H1 (cell line): Measurements from ENCODE around the gene ARAP2. TPM values are rescaled to one million over a fixed set of nuclear protein-coding genes. Genes with fewer than 3 reads are reported as not detected.

Experiments
- CTCF ChIA-PET: fragments of 300-600 bp; sonication (Branson Sonifier 250); formaldehyde crosslinking; loops from one replicate; lab custom pipeline; 2021; ENCODE audit not compliant: partially characterized antibody; lab: Charles Lee
- POLR2A ChIA-PET: fragments of 300-600 bp; sonication (Branson Sonifier 250); formaldehyde crosslinking; loops from one replicate; lab custom pipeline; 2021; ENCODE audit warnings: inconsistent platforms; ENCODE audit not compliant: partially characterized antibody; lab: Charles Lee
- DNase-seq, 2 experiments: peaks; one replicate each; pipeline versions ENCODE4 v3.0.0 to v3.0.0-alpha.2; 2010 to 2022; ENCODE audit warnings: low spot score in 2 of 2, low read depth in 1 of 2, mixed read lengths in 1 of 2
- FAIRE-seq: peaks from 2 replicates; lab custom pipeline; 2011; peaks lifted over from hg19 to GRCh38; lab: Jason Lieb, UNC
- H2AFZ ChIP-seq: 2 replicates; pipeline ENCODE4 v1.8.1; 2012; ENCODE audit warnings: low read length, inconsistent platforms
- H2AK5ac ChIP-seq: 2 replicates; pipeline ENCODE4 v1.6.1; 2013; ENCODE audit warnings: low read depth, low read length
- H2BK120ac ChIP-seq: replicated peaks from 2 replicates; pipeline ENCODE3; 2013; ENCODE audit warnings: low read depth, low read length, inconsistent platforms
- H2BK12ac ChIP-seq: 2 replicates; pipeline ENCODE4 v1.6.1; 2013; ENCODE audit warnings: low read depth, low read length
- H2BK15ac ChIP-seq: 2 replicates; pipeline ENCODE4 v1.6.1; 2013; ENCODE audit warnings: low read length
- H2BK20ac ChIP-seq: 2 replicates; pipeline ENCODE4 v1.6.1; 2013; ENCODE audit warnings: low read length
- H2BK5ac ChIP-seq: 2 replicates; pipeline ENCODE4 v1.6.1; 2013; ENCODE audit warnings: low read depth, low read length
- H3K14ac ChIP-seq: 2 replicates; pipeline ENCODE4 v1.6.1; 2013; ENCODE audit warnings: inconsistent platforms; ENCODE audit not compliant: insufficient read length
- H3K18ac ChIP-seq: 2 replicates; pipeline ENCODE4 v1.6.1; 2013; ENCODE audit warnings: low read length; ENCODE audit errors: extremely low read depth
- H3K23ac ChIP-seq: 2 replicates; pipeline ENCODE4 v1.6.1; 2013; ENCODE audit warnings: inconsistent platforms; ENCODE audit not compliant: insufficient read length
- H3K23me2 ChIP-seq: 2 replicates; pipeline ENCODE4 v1.6.1; 2013; ENCODE audit warnings: low read depth, low read length
- H3K27ac ChIP-seq: 2 replicates; pipeline ENCODE4 v1.6.1; 2011; ENCODE audit warnings: low read depth, low read length, inconsistent platforms
- H3K27me3 ChIP-seq, 4 experiments: replicated peaks in 1 of 4; 1 replicate in 1 of 4; 2 replicates in 3 of 4; pipeline versions ENCODE4 v1.6.1 to v1.8.1; 2011 to 2013; ENCODE audit warnings: low read length in 3 of 4, mild to moderate bottlenecking in 3 of 4, inconsistent platforms in 2 of 4, mixed read lengths in 2 of 4, moderate library complexity in 1 of 4; ENCODE audit not compliant: control insufficient read depth in 3 of 4, insufficient read depth in 3 of 4; ENCODE audit errors: extremely low read depth in 1 of 4
- H3K36me3 ChIP-seq, 4 experiments: 2 replicates each; pipeline versions ENCODE4 v1.6.1 to v1.8.1; 2011 to 2013; ENCODE audit warnings: mild to moderate bottlenecking in 4 of 4, low read length in 3 of 4, moderate library complexity in 2 of 4, control low read depth in 1 of 4, inconsistent platforms in 1 of 4; ENCODE audit not compliant: insufficient read depth in 4 of 4, control insufficient read depth in 2 of 4
- H3K4ac ChIP-seq: replicated peaks from 2 replicates; pipeline ENCODE3; 2013; ENCODE audit warnings: low read length, low read depth, mixed read lengths, inconsistent platforms; ENCODE audit not compliant: insufficient read length
- H3K4me1 ChIP-seq, 4 experiments: replicated peaks in 1 of 4; 1 replicate in 1 of 4; 2 replicates in 3 of 4; pipeline versions ENCODE4 v1.6.1 to v1.8.1; 2011 to 2013; ENCODE audit warnings: low read length in 3 of 4, inconsistent platforms in 2 of 4, mixed read lengths in 1 of 4; ENCODE audit not compliant: insufficient read depth in 4 of 4, control insufficient read depth in 3 of 4
- H3K4me2 ChIP-seq, 2 experiments: 2 replicates each; pipeline versions ENCODE4 v1.6.1 to v1.8.1; 2011 to 2013; ENCODE audit warnings: low read depth in 2 of 2, low read length in 2 of 2, control low read depth in 1 of 2, inconsistent platforms in 1 of 2, mild to moderate bottlenecking in 1 of 2; ENCODE audit not compliant: insufficient read depth in 1 of 2
- H3K4me3 ChIP-seq, 4 experiments: fragments of 200-600, 300-600 bp in 1 of 4; sonication (generic), shearing (Covaris generic), sonication (Bioruptor Twin) in 1 of 4; 2 replicates each; pipeline versions ENCODE4 v1.5.1 to v1.8.1; 2011 to 2016; ENCODE audit warnings: low read length in 4 of 4, low read depth in 3 of 4, control low read depth in 2 of 4, inconsistent platforms in 2 of 4, mild to moderate bottlenecking in 2 of 4, mixed read lengths in 1 of 4, moderate library complexity in 1 of 4; ENCODE audit not compliant: insufficient read depth in 2 of 4; ENCODE audit errors: extremely low read depth in 1 of 4
- H3K56ac ChIP-seq: replicated peaks from 2 replicates; pipeline ENCODE3; 2013; ENCODE audit warnings: low read depth, mild to moderate bottlenecking, mixed read lengths, low read length, inconsistent platforms; ENCODE audit not compliant: insufficient read length
- H3K79me1 ChIP-seq: 2 replicates; pipeline ENCODE4 v1.6.1; 2013; ENCODE audit warnings: low read depth, low read length, control low read depth
- H3K79me2 ChIP-seq, 2 experiments: 2 replicates each; pipeline versions ENCODE4 v1.6.1 to v1.8.1; 2012 to 2013; ENCODE audit warnings: low read length in 2 of 2, mild to moderate bottlenecking in 2 of 2, inconsistent platforms in 1 of 2; ENCODE audit not compliant: insufficient read depth in 2 of 2, control insufficient read depth in 1 of 2
- H3K9ac ChIP-seq, 4 experiments: replicated peaks in 1 of 4; 1 replicate in 1 of 4; 2 replicates in 3 of 4; pipeline versions ENCODE4 v1.6.1 to v1.8.1; 2011 to 2013; ENCODE audit warnings: low read depth in 3 of 4, low read length in 3 of 4, control low read depth in 2 of 4, mild to moderate bottlenecking in 2 of 4, moderate library complexity in 2 of 4, inconsistent platforms in 1 of 4; ENCODE audit errors: extremely low read depth in 1 of 4
- H3K9me3 ChIP-seq, 2 experiments: 2 replicates each; pipeline versions ENCODE4 v1.6.1 to v1.8.1; 2012 to 2013; ENCODE audit warnings: mild to moderate bottlenecking in 2 of 2, moderate library complexity in 2 of 2, control low read depth in 1 of 2, inconsistent platforms in 1 of 2, low read depth in 1 of 2, low read length in 1 of 2, mixed read lengths in 1 of 2; ENCODE audit not compliant: insufficient read depth in 2 of 2
- H4K20me1 ChIP-seq, 2 experiments: replicated peaks in 1 of 2; 2 replicates each; pipeline versions ENCODE3 to v1.8.1; 2011 to 2013; ENCODE audit warnings: inconsistent platforms in 2 of 2, low read length in 2 of 2, mild to moderate bottlenecking in 1 of 2; ENCODE audit not compliant: insufficient read depth in 2 of 2, control insufficient read depth in 1 of 2
- H4K5ac ChIP-seq: 2 replicates; pipeline ENCODE4 v1.6.1; 2013; ENCODE audit warnings: low read length, low read depth, mixed read lengths, inconsistent platforms; ENCODE audit not compliant: insufficient read length
- H4K8ac ChIP-seq: 2 replicates; pipeline ENCODE4 v1.8.0; 2013; ENCODE audit warnings: mild to moderate bottlenecking, moderate library complexity, low read length, inconsistent platforms; ENCODE audit not compliant: insufficient read depth; ENCODE audit errors: extremely low read depth
- H4K91ac ChIP-seq: replicated peaks from 2 replicates; pipeline ENCODE3; 2013; ENCODE audit warnings: low read length, mixed read lengths, inconsistent platforms; ENCODE audit not compliant: insufficient read length
- POLR2AphosphoS5 ChIP-seq: IDR thresholded peaks from 2 replicates; pipeline ENCODE4 v1.6.1; 2011; ENCODE audit warnings: low read depth, low read length
- SP1 ChIP-seq: IDR thresholded peaks from 2 replicates; pipeline ENCODE4 v1.6.1; 2011; ENCODE audit warnings: low read depth, low read length
- polyA plus RNA-seq, 7 experiments: library from polyadenylated mRNA; depleted of rRNA in 3 of 7; stranded (reverse) in 5 of 7; unstranded in 2 of 7; fragments of >200 nt in 5 of 7; fragments of 200-250 nt in 2 of 7; gene quantifications; 1 replicate in 5 of 7; 2 replicates in 1 of 7; 4 replicates in 1 of 7; pipeline versions ENCODE4 v1.2.1 to v1.2.3, GENCODE V29; 2011 to 2013; ENCODE audit warnings: missing spikeins in 2 of 7, mixed read lengths in 2 of 7
- total RNA-seq: library from RNA; stranded (reverse); fragmentation: NEBNext Ultra II Directional; extraction: Animal tissue kit (Norgen Biotek cat#: 25700); gene quantifications from 2 replicates; pipeline ENCODE4 v1.2.1, GENCODE V29; 2021

ARAP2 gene
- total and polyA plus RNA-seq, 2 of the 8 experiments (the other 6 are each of a cell fraction or from before 2014, with no cell fraction given) = 0.15 to 2.3 TPM

DNA sequence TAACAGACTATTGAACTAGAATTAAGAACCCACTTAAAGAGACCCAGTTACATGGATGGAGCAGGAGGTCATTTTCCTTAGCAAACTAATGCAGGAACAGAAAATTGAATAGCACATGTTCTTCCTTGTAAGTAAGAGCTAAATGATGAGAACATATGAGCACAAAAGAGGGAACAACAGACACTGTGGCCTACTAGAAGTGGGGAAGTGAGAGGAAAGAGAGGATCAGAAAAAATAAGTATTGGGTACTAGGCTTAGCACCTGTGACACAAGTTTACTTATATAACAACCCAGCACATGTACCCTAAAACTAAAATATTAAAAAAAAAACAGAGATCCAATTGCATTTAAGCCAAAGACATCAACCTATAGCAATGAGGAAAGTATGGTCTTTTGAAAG is 26.2 kb downstream of the ARAP2 start:
- Histone ChIP-seq H3K14ac (no peak overlapping the region), H2BK120ac (no peak overlapping the region), H2AK5ac (no peak overlapping the region), H2BK15ac (no peak overlapping the region), H3K18ac (no peak overlapping the region), H2BK20ac (no peak overlapping the region), H3K4me2 (no peak overlapping the region), H3K9me3 (no peaks in the 10 kb centered on the region), H2BK12ac (no peak overlapping the region), H3K4me1 (no peaks in the 10 kb centered on the region), H4K5ac (no peak overlapping the region), H3K27me3 (no peaks in the 10 kb centered on the region), H4K8ac (no peak overlapping the region), H3K23ac (no peak overlapping the region), H4K91ac (no peak overlapping the region), H3K56ac (no peak overlapping the region), H2BK5ac (no peak overlapping the region), H2AFZ (no peak overlapping the region), H3K36me3 (no peaks in the 10 kb centered on the region), H3K27ac (no peak overlapping the region), H4K20me1 (no peaks in the 10 kb centered on the region), H3K23me2 (no peaks in the 10 kb centered on the region), H3K79me1 (no peaks in the 10 kb centered on the region), H3K4me3 (no peak overlapping the region), H3K79me2 (no peaks in the 10 kb centered on the region), H3K9ac (no peak overlapping the region), H3K4ac (no peak overlapping the region)
- FAIRE-seq (no peak), DNase-seq (no peak)
- CTCF ChIA-PET = no interaction called here
- POLR2A ChIA-PET = no interaction called here
- no peak for TF ChIP-seq SP1
- TF ChIP-seq POLR2AphosphoS5 = no peak
